Endodermal cell (in vitro differentiated cells): ENCODE measurements around the gene ORAI3. TPM values are rescaled to one million over a fixed set of nuclear protein-coding genes. Genes with fewer than 3 reads are reported as not detected.

Source experiments
- DNase-seq: peaks from one replicate; pipeline ENCODE4 v3.0.0-alpha.2; 2017
- H3K27ac ChIP-seq: 2 replicates; pipeline ENCODE4 v1.5.1; 2013; ENCODE audit warnings: mild to moderate bottlenecking, low read depth, low read length, moderate library complexity
- H3K27me3 ChIP-seq: 2 replicates; pipeline ENCODE4 v1.6.1; 2013; ENCODE audit warnings: mild to moderate bottlenecking, low read length, moderate library complexity; ENCODE audit not compliant: insufficient read depth, control insufficient read depth, poor library complexity, severe bottlenecking
- H3K36me3 ChIP-seq: 2 replicates; pipeline ENCODE4 v1.7.0; 2013; ENCODE audit warnings: mild to moderate bottlenecking, low read length, moderate library complexity; ENCODE audit not compliant: control insufficient read depth, insufficient read depth
- H3K4me1 ChIP-seq: one replicate; pipeline ENCODE4 v1.7.0; 2013; ENCODE audit warnings: low read length; ENCODE audit not compliant: control insufficient read depth, insufficient read depth
- H3K4me3 ChIP-seq: 2 replicates; pipeline ENCODE4 v1.5.1; 2013; ENCODE audit warnings: mild to moderate bottlenecking, low read length, moderate library complexity
- H3K9ac ChIP-seq: 2 replicates; pipeline ENCODE4 v1.6.1; 2013; ENCODE audit warnings: mild to moderate bottlenecking, low read length, moderate library complexity; ENCODE audit not compliant: poor library complexity, severe bottlenecking; ENCODE audit errors: extremely low read depth
- H3K9me3 ChIP-seq: 2 replicates; pipeline ENCODE4 v1.6.1; 2013; ENCODE audit warnings: mild to moderate bottlenecking, low read length, moderate library complexity; ENCODE audit not compliant: control insufficient read depth
- H3K27ac Mint-ChIP-seq: 2 replicates; pipeline ENCODE4 v1.8.0; 2020; ENCODE audit warnings: mixed read lengths
- H3K27me3 Mint-ChIP-seq: 2 replicates; pipeline ENCODE4 v1.8.0; 2021; ENCODE audit warnings: mild to moderate bottlenecking, mixed read lengths; ENCODE audit not compliant: insufficient read depth
- H3K36me3 Mint-ChIP-seq: 2 replicates; pipeline ENCODE4 v1.8.0; 2020; ENCODE audit warnings: low read depth, mixed read lengths
- H3K4me1 Mint-ChIP-seq: 2 replicates; pipeline ENCODE4 v1.8.0; 2020; ENCODE audit warnings: mixed read lengths
- H3K4me3 Mint-ChIP-seq: 2 replicates; pipeline ENCODE4 v1.8.0; 2020; ENCODE audit warnings: mild to moderate bottlenecking, moderate library complexity, mixed read lengths
- H3K9me3 Mint-ChIP-seq: 2 replicates; pipeline ENCODE4 v1.8.0; 2020; ENCODE audit warnings: mild to moderate bottlenecking, mixed read lengths
- WGBS, 2 experiments: methylation state at CpG; one replicate each; pipeline versions ENCODE4 v1.1.5 to v1.1.7; 2013; ENCODE audit warnings: missing lambda C conversion rate in 2 of 2, mixed read lengths in 1 of 2; ENCODE audit not compliant: insufficient coverage in 1 of 2, insufficient read length in 1 of 2; 5-methylcytosine and 5-hydroxymethylcytosine counted together
- total RNA-seq, 2 donors: library from RNA; stranded (reverse); fragmentation: NEBNext Ultra II Directional in 1 of 2; extraction: Animal tissue kit (Norgen Biotek cat#: 25700) in 1 of 2; gene quantifications; 2 replicates in 1 of 2; 3 replicates in 1 of 2; pipeline ENCODE4 v1.2.1, GENCODE V29; 2021
- TF ChIP-seq, protein P1 (sequence below): fragments of 200-600 bp; sonication (generic); conservative IDR thresholded peaks from 2 replicates; pipeline ENCODE4 v1.5.0; 2021; ENCODE audit warnings: antibody characterized with exemption, mild to moderate bottlenecking

The ORAI3 gene
- total RNA-seq, 2 donors from 2014 or later = 16.9 to 17.7 TPM

DNA sequence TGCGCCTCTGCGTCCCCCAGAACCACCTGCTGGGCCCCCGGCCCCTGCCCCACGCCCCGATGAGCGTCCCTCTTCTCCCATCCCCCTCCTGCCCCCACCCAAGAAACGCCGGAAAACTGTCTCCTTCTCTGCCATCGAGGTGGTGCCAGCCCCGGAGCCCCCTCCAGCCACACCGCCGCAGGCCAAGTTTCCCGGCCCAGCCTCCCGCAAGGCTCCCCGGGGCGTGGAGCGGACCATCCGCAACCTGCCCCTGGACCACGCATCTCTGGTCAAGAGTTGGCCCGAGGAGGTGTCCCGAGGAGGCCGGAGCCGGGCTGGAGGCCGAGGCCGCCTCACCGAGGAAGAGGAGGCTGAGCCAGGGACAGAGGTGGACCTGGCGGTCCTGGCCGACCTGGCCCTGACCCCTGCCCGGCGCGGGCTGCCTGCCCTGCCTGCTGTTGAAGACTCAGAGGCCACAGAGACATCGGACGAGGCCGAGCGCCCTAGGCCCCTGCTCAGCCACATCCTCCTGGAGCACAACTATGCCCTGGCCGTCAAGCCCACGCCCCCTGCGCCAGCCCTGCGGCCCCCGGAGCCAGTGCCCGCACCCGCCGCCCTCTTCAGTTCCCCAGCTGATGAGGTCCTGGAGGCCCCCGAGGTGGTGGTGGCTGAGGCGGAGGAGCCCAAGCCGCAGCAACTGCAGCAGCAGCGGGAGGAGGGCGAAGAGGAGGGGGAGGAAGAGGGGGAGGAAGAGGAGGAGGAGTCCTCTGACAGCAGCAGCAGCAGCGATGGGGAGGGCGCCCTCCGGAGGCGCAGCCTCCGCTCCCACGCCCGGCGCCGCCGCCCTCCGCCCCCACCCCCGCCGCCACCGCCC lies 30.5 kb downstream of the ORAI3 start:
- DNase-seq = no peak
- no peaks in the 10 kb centered on the region for H3K4me1 ChIP-seq
- WGBS, 2 experiments = 94 to 98% methylated on average over 28 to 56 of the region's 62 CpGs
- no peak overlapping the region for H3K4me3 Mint-ChIP-seq
- no peak overlapping the region for H3K4me3 ChIP-seq
- TF ChIP-seq, protein P1, sequence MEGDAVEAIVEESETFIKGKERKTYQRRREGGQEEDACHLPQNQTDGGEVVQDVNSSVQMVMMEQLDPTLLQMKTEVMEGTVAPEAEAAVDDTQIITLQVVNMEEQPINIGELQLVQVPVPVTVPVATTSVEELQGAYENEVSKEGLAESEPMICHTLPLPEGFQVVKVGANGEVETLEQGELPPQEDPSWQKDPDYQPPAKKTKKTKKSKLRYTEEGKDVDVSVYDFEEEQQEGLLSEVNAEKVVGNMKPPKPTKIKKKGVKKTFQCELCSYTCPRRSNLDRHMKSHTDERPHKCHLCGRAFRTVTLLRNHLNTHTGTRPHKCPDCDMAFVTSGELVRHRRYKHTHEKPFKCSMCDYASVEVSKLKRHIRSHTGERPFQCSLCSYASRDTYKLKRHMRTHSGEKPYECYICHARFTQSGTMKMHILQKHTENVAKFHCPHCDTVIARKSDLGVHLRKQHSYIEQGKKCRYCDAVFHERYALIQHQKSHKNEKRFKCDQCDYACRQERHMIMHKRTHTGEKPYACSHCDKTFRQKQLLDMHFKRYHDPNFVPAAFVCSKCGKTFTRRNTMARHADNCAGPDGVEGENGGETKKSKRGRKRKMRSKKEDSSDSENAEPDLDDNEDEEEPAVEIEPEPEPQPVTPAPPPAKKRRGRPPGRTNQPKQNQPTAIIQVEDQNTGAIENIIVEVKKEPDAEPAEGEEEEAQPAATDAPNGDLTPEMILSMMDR = no peak
- H3K27me3 Mint-ChIP-seq = no peaks in the 10 kb centered on the region
- H3K27ac ChIP-seq = no peak overlapping the region
- no peaks in the 10 kb centered on the region for H3K9me3 ChIP-seq
- peaks cover 59% of the 10 kb centered on the region for H3K36me3 Mint-ChIP-seq
- peaks cover 49% of the 10 kb centered on the region for H3K36me3 ChIP-seq
- no peaks in the 10 kb centered on the region for H3K9me3 Mint-ChIP-seq
- no peak overlapping the region for H3K27ac Mint-ChIP-seq
- H3K9ac ChIP-seq = no peak overlapping the region
- no peaks in the 10 kb centered on the region for H3K4me1 Mint-ChIP-seq
- H3K27me3 ChIP-seq = no peaks in the 10 kb centered on the region

GRCh38 chr16:30980023-30980371 lies 31.1 kb downstream of the ORAI3 start:
- Histone ChIP-seq H3K27me3 (no peaks in the 10 kb centered on the region), H3K4me3 (no peak overlapping the region), H3K9ac (no peak overlapping the region), H3K27ac (no peak overlapping the region), H3K36me3 (peaks cover 51% of the 10 kb centered on the region), H3K9me3 (no peaks in the 10 kb centered on the region), H3K4me1 (no peaks in the 10 kb centered on the region)
- Mint-ChIP-seq H3K36me3 (peaks cover 58% of the 10 kb centered on the region), H3K4me3 (no peak overlapping the region), H3K27ac (no peak overlapping the region), H3K27me3 (no peaks in the 10 kb centered on the region), H3K9me3 (no peaks in the 10 kb centered on the region), H3K4me1 (no peaks in the 10 kb centered on the region)
- WGBS, 2 experiments = 96 to 97% methylated on average over 12 to 15 of the region's 15 CpGs
- no peak for DNase-seq
- TF ChIP-seq, protein P1 = no peak

DNA sequence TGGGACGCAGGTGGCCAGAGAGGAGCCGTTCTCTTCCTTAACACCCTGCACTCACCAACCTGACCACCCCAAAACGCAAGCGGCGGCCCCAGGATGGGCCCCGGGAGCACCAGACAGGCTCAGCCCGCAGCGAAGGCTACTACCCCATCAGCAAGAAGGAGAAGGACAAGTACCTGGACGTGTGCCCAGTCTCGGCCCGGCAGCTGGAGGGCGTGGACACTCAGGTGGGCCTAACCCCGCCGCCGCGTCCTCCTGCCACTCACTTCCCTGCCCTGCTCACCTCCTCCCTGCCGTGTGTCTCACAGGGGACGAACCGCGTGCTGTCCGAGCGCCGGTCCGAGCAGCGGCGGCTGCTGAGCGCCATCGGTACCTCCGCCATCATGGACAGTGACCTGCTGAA lies 31.6 kb downstream of the ORAI3 start:
- H3K4me1 Mint-ChIP-seq = peaks cover 2% of the 10 kb centered on the region
- Histone ChIP-seq H3K36me3 (peaks cover 51% of the 10 kb centered on the region), H3K27ac (no peak overlapping the region), H3K9me3 (no peaks in the 10 kb centered on the region), H3K27me3 (no peaks in the 10 kb centered on the region), H3K4me3 (no peak overlapping the region), H3K4me1 (no peaks in the 10 kb centered on the region), H3K9ac (no peak overlapping the region)
- H3K4me3 Mint-ChIP-seq = no peak overlapping the region
- TF ChIP-seq, protein P1 = no peak
- no peaks in the 10 kb centered on the region for H3K9me3 Mint-ChIP-seq
- no peaks in the 10 kb centered on the region for H3K27me3 Mint-ChIP-seq
- peaks cover 58% of the 10 kb centered on the region for H3K36me3 Mint-ChIP-seq
- WGBS, 2 experiments = 96 to 97% methylated on average over 20 to 29 of the region's 29 CpGs
- no peak overlapping the region for H3K27ac Mint-ChIP-seq
- DNase-seq = no peak
